OCI-LY1 (cell line): ENCODE measurements around the gene ADSS2.

Source experiments
- EZH2 ChIP-seq: fragments of 200-600 bp; sonication (generic), shearing (Covaris generic); IDR thresholded peaks from 2 replicates; pipeline ENCODE4 v1.8.0; 2017; ENCODE audit warnings: borderline replicate concordance, mixed run types, mild to moderate bottlenecking, antibody characterized with exemption, low read length, moderate library complexity, mixed read lengths
- TF ChIP-seq, protein P1 (sequence below): fragments of 200-600 bp; sonication (generic), shearing (Covaris generic); IDR thresholded peaks from 2 replicates; pipeline ENCODE4 v1.5.1; 2017; ENCODE audit warnings: mild to moderate bottlenecking, antibody characterized with exemption, low read length, moderate library complexity, mixed read lengths

DNA sequence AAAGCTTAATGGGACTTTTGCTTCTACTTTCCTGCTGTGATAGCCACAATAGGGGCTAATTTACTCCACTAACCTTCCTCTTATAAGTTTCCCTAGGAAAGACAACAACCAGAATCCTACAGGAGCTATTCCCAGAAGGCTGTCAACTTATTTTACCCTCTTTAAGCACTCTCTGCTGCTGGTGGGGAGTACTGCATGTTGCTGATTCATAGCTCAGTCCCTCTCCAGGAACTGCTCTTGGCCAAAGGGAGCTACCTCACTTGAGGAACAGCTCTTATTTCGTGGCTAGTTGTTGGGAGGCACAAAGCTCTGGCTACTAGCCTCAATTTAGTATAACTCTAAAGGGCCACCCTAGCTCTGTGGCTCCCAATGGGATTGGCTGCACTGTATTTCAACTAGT, 37.2 kb downstream of the ADSS2 start:
- TF ChIP-seq, protein P1, sequence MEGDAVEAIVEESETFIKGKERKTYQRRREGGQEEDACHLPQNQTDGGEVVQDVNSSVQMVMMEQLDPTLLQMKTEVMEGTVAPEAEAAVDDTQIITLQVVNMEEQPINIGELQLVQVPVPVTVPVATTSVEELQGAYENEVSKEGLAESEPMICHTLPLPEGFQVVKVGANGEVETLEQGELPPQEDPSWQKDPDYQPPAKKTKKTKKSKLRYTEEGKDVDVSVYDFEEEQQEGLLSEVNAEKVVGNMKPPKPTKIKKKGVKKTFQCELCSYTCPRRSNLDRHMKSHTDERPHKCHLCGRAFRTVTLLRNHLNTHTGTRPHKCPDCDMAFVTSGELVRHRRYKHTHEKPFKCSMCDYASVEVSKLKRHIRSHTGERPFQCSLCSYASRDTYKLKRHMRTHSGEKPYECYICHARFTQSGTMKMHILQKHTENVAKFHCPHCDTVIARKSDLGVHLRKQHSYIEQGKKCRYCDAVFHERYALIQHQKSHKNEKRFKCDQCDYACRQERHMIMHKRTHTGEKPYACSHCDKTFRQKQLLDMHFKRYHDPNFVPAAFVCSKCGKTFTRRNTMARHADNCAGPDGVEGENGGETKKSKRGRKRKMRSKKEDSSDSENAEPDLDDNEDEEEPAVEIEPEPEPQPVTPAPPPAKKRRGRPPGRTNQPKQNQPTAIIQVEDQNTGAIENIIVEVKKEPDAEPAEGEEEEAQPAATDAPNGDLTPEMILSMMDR, result no peak
- TF ChIP-seq EZH2, result no peak
